ENCODE data around the gene NLK.

DNA sequence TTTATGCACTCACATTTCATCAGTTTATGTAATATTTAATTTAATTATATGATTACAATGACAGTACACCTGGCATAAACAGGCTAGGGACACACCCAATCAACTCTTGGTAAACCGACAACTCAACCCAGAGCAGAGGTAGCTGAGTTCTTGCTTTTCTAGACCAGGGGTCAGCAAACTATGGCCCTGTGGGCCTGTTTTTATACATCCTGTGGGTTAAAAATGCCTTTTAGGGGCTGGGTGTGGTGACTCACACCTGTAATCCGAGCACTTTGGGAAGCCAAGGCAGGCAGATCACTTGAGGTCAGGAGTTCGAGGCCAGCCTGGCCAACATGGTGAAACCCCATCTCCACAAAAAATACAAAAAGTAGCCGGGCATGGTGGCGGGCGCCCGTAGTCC lies 177.3 kb downstream of the NLK start:
- TF ChIP-seq, protein P1, sequence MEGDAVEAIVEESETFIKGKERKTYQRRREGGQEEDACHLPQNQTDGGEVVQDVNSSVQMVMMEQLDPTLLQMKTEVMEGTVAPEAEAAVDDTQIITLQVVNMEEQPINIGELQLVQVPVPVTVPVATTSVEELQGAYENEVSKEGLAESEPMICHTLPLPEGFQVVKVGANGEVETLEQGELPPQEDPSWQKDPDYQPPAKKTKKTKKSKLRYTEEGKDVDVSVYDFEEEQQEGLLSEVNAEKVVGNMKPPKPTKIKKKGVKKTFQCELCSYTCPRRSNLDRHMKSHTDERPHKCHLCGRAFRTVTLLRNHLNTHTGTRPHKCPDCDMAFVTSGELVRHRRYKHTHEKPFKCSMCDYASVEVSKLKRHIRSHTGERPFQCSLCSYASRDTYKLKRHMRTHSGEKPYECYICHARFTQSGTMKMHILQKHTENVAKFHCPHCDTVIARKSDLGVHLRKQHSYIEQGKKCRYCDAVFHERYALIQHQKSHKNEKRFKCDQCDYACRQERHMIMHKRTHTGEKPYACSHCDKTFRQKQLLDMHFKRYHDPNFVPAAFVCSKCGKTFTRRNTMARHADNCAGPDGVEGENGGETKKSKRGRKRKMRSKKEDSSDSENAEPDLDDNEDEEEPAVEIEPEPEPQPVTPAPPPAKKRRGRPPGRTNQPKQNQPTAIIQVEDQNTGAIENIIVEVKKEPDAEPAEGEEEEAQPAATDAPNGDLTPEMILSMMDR (IDR thresholded peaks at IDR 0.05): no peak
- TF ChIP-seq RELA (CRISPR knock-in tag; IDR thresholded peaks at IDR 0.05; ENCODE audit: borderline replicate concordance) (no peak), ATF6 (CRISPR knock-in tag; IDR thresholded peaks at IDR 0.05) (no peak), ZNF532 (CRISPR knock-in tag; IDR thresholded peaks at IDR 0.05; ENCODE audit: borderline replicate concordance) (no peak), PRRX2 (CRISPR knock-in tag; IDR thresholded peaks at IDR 0.05) (no peak), FOXK1 (CRISPR knock-in tag; IDR thresholded peaks at IDR 0.05) (no peak), NR1H2 (CRISPR knock-in tag; IDR thresholded peaks at IDR 0.05) (no peak), NR3C1 (CRISPR knock-in tag; conservative IDR thresholded peaks at IDR 0.05; ENCODE audit: low read depth) (no peak), MYBL2 (CRISPR knock-in tag; IDR thresholded peaks at IDR 0.05) (no peak), NFYB (CRISPR knock-in tag; conservative IDR thresholded peaks at IDR 0.05; ENCODE audit: low read depth) (no peak), ZBTB21 (CRISPR knock-in tag; IDR thresholded peaks at IDR 0.05; ENCODE audit: borderline replicate concordance) (no peak), USF1 (CRISPR knock-in tag; IDR thresholded peaks at IDR 0.05) (no peak), ZNF232 (CRISPR knock-in tag; IDR thresholded peaks at IDR 0.05) (no peak)
- TF ChIP-seq, protein P2, sequence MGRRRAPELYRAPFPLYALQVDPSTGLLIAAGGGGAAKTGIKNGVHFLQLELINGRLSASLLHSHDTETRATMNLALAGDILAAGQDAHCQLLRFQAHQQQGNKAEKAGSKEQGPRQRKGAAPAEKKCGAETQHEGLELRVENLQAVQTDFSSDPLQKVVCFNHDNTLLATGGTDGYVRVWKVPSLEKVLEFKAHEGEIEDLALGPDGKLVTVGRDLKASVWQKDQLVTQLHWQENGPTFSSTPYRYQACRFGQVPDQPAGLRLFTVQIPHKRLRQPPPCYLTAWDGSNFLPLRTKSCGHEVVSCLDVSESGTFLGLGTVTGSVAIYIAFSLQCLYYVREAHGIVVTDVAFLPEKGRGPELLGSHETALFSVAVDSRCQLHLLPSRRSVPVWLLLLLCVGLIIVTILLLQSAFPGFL (CRISPR knock-in tag; IDR thresholded peaks at IDR 0.05; ENCODE audit: borderline replicate concordance): no peak
